Measurements from ENCODE around the gene SGSM2. TPM values are rescaled to one million over a fixed set of nuclear protein-coding genes. Genes with fewer than 3 reads are reported as not detected.
"Not testable (repeated sequence)": the region's sequence is repeated elsewhere in the genome, so short reads cannot be mapped to it uniquely, and the experiment has no call there.

SGSM2 gene
- total RNA-seq, 1 donor: 29.8 TPM

DNA sequence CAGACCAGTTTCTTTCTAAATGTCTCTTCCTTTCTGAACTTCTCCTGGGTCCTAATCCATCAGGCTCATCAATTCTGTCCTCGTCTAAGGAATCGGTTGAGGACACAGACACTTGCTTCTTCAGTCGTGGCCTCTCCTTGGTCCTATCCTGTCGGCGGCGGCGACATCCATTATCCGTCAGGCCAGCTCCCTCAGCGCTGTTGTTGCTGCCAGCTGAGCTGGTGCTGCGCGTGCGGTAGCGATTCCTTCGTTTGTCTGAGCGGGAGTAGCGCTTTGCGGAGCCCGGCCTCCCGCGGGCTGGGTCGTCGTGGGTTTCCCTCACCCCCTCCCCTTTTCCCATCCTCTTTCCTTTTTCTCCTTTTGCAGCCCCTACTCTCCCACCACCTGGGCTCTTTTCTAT lies 37.5 kb upstream of the SGSM2 start:
- H3K4me3 ChIP-seq (ENCODE audit: low read depth, low read length): no peak overlapping the region
- no peak for TF ChIP-seq CTCF (IDR thresholded peaks at IDR 0.05; ENCODE audit: insufficient read depth, low read depth, low read length)
- DNase-seq (ENCODE audit: low read depth): no peak

DNA sequence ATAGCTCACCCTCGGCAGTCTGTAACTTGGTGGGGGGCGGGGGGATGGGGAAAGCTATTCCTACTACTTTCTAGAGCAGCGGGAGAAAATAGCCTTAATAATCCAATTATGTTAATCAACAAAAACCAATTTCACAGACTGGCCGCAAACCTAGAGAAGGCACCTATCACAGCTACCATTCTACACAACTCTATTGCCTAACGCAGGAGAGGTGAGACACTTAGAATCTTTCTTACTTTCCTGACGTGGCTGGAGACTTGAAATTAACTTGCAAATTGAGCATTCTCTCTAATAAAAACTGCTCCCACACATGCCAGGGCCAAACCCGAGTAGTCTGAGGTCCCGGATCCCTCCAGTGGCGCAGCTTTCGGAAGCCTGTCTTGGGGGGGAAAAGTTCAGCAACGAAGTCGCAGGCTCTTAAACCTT lies 34.5 kb upstream of the SGSM2 start:
- DNase-seq (ENCODE audit: low read depth): no peak
- no peak for TF ChIP-seq CTCF (IDR thresholded peaks at IDR 0.05; ENCODE audit: insufficient read depth, low read depth, low read length)
- H3K4me3 ChIP-seq (ENCODE audit: low read depth, low read length): peak overlapping the region; percentile 93

DNA sequence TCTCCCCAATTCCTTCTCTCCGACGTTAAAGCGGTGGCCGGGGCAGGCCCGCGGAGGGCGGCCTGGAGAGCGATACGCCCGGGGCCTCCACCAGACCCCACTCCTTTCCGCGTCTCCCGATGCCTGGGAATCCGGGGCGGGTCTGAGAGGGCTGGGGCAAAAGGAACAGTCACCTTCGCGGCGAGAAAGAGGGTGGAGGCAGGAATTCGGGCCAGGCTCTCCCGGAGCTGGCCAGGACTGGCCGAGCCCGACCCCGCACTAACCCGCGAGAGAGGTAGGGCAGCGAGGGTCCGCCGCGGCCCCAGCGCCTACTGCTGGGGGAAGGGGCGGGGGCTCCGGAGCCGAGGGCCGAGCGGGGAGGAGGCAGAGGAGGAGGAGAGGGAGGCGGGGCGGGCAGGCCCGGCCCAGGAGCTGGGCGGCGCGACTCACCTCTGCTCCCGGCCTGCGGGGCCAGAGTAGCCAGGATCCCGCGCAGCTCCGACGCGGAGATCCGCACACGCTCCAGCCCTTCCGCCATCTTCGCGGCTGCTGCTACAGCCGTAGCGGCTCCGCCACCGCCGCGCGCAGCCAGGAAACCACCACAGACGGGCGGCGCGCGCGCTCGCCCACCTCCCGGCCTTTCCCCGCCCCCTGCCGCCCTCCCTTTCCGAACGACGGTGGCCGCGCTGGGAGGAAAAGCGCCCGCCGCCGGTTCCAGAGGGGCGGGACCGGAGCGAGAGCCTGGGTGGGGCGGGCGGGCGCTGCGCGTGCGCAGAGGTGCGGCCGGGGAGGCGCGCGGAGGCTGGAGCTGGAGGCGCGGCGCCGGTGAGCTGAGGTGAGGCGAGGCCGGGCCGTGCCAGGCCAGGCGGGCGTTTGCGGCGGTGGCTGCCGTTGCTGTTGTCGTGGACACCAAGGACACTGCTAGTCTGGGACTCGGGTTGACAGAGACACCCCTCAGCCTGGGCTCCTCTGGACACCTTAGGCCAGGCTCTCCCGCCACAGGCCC lies 33.8 kb upstream of the SGSM2 start, which contains the start of the genes SMG6 and SRR:
Gene SMG6, minus strand, starts transcription at position 582 of the 985 bp plus-strand sequence. Its CDS starts 65 bp downstream, at position 517.
Gene SRR, plus strand, starts transcription at position 747 of the 985 bp plus-strand sequence. CDS start 11,611 bp downstream, outside the sequence.
- H3K4me3 ChIP-seq (ENCODE audit: low read depth, low read length): peak within 1 kb of the TSS; percentile 93
- no peak for TF ChIP-seq CTCF (IDR thresholded peaks at IDR 0.05; ENCODE audit: insufficient read depth, low read depth, low read length)
- peak; percentile 90 for DNase-seq (ENCODE audit: low read depth)

DNA sequence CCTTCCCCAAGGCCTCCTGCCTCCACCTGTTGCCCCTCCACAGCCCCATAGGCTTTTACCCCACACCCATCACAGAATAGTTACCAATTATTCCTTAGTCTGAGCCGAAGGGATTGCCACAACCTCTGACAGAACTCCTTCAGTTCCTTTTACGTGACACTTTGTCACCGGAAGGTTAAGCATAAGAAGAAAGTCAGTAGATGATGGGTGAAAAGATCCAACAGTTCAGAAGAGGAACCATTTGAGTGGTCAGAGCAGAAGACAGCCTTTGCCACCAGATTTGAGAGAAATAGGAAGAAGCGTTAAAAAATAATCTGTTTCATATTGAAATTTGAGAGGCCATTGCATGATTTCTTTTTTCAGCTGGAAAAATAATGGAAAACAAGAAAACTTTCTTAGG lies 32.4 kb upstream of the SGSM2 start:
- no peak for TF ChIP-seq CTCF (IDR thresholded peaks at IDR 0.05; ENCODE audit: insufficient read depth, low read depth, low read length)
- H3K4me3 ChIP-seq (ENCODE audit: low read depth, low read length): no peak overlapping the region
- no peak for DNase-seq (ENCODE audit: low read depth)

DNA sequence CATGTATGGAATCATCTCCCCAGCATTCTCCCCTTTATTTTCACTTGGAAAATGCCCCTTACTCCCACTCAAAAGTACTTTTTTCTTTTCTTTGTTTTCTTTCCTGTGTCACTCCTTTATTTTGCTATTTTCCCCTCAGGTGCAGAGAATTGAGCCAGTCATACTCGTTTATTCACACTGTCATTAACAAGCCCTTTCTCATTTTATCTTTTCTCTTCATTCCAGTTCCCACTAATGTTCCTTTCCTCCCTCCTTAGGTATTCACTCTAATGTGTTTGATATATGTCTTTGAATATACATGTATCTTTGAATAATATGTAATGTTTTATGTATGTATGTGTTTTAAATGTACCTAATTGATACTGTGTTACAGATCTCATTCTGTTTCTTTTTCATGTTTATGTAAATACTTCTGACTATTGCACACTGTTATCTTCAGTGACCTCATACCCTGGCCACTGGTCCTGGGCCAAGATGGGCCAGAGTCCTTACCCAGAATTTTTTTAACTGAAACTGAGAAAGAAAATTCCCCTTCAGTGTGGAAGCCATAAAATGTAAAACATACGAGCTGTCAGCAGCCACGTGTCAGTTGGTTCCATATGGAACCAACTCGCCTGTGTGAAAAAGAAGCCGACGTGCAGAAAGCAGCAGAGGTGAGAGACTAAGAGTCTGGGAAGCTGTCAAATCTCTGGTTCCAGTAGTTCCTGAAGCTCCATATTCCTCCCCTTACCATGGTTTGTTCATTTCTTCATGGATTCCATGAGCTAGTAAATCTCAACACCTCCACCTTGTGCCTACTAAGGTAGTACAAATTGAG lies 27.8 kb upstream of the SGSM2 start:
- peak; percentile 87 for DNase-seq (ENCODE audit: low read depth)
- no peak for TF ChIP-seq CTCF (IDR thresholded peaks at IDR 0.05; ENCODE audit: insufficient read depth, low read depth, low read length)
- no peak overlapping the region for H3K4me3 ChIP-seq (ENCODE audit: low read depth, low read length)

- no peak for DNase-seq (ENCODE audit: low read depth)
- no peak overlapping the region for H3K4me3 ChIP-seq (ENCODE audit: low read depth, low read length)
These were observed 24.6 kb upstream of the SGSM2 start for GRCh38 chr17:2312736-2313135.

GRCh38 chr17:2316916-2317205 lies 20.4 kb upstream of the SGSM2 start:
- DNase-seq (ENCODE audit: low read depth): peak; percentile 55
- H3K4me3 ChIP-seq (ENCODE audit: low read depth, low read length): not testable (repeated sequence)

More at GRCh38 chr17:2312736-2313135, 24.6 kb upstream of the SGSM2 start:
- no peak for TF ChIP-seq CTCF (IDR thresholded peaks at IDR 0.05; ENCODE audit: insufficient read depth, low read depth, low read length)

All from fibroblast of villous mesenchyme (primary cell).